ENCODE measurements around the gene COL18A1.

COL18A1 gene

DNA sequence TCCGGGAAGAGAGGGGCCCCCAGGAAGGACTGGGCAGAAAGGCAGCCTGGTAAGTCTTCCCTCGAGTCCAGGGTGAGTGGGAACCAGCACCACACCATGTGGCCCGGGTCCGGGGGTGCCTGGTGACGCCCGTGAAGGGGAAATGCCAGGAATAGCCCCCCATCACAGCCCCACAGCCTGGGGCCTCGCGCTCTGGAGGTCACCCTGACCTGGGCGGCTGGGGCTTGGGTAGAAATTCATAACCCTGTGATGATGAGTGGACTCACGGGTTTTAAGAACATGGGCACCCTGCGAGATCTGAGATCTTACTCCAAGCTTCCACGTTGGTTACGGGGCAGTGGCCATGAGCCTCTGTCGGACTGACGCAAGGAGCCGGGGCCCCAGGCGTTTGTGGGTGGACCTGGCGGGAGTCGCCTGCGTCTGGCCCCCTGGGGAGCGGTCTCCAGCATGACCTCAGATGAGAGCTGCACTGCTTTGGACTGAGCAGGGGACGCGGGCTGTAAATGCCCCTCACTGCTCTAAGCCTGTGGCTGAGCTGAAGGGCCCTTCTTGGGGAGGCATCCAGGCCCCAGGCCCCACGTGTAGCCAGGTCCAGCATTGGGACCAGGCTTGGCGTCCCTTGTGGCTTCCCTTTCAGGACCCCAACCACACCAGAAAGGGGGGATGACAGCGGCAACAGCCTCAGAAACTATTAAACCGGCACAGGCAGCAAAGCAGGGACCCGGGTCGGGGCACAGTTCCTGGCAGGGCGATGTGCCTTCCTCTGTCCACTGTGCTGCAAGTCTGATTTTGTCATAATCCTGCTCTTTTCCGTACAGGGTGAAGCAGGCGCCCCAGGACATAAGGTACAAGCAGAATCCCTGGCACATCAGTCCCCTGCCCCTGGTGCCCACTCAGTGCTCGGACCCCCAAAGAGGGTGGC, 77.3 kb downstream of the COL18A1 start:
- DNase-seq = no peak

DNA sequence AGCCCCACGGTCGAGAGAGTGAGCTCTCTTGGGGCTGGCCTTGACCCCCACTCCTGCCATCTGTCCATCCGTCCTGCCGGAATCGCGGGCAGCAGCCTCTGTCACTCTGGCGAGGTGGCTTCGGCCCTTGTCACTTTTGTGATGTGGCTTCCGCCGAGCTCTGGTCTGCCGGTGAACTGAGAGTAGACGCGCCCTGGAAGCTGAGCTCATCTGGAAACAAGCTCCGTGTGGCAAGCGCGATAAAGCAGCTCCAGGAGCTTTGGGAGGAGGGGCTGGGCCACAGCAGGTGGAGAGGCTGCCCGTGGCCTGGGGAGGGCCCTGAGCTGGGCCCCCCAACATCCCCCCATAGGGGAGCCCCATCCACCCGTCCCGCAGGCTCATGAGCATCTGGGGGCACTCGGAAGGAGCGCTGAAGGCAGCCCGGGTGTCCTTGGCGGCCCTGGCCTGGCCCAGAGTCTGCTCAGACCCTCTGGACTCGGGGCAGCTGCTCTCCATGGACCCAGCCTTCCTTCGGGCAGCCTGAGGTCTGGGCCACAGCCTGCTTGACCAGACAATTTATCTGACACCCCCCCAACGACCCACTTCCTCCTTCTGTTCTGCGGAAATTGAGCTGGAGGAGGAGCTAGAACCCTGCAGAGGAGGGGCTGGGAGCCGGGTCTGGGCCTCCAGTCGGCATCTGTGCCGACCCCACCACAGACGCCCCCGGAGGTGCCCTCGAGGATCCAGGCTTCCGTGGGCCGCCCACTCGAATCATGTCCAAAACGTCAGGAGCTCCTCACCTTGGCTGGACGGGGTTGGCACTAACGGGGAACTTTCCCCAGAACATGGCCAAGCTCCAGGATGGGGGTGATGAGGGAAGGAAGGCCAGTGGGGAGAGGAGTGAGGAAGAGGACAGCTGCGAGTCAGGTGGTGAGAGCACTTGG, 78.2 kb downstream of the COL18A1 start:
- peak; percentile 39 to 41 for DNase-seq

DNA sequence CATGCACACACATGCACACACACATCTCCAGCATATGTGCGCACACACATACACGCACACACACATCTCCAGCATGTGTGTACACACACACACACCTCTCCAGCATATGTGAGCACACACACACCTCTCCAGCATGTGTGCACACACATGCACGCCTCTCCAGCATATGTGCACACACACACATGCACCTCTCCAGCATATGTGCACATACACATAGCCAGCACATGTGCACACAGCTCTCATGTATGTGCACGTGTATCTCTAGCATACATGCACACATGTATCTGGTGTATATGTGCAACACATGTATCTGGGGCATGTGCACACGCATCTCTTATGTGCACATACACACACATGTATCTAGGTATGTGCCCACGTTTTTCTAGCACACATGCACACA, 79.4 kb downstream of the COL18A1 start:
- DNase-seq = no peak

DNA sequence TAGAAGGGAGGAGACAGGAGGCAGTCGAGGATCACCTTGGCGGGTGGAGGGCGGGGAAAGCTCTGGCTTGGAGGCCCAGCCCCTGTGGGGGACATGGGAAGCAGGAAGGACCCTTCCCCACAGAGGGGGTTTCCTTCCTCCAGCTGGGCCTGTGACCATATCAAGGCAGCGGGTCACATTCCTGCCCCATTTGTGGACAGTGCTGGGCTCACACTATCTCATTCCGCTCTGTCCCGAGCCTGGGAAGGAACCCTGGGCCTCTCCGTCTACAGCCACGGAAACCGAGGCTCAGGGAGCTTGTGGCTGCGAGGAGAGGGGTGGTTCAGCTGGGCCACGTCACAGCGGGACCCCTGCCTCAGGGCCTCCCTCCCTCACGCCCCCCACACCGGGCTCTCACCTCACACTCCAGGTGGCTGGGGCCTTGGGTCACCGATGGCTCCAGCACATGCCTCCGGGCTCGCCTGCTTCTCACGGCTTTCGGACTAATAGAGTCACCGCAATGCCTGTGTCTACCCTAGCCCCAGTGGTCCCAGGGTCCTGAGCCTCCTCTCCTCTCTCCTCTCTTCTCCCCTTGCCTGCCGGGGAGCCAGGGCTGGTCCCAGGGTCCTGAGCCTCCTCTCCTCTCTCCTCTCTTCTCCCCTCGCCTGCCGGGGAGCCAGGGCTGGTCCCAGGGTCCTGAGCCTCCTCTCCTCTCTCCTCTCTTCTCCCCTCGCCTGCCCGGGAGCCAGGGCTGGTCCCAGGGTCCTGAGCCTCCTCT, 80.9 kb downstream of the COL18A1 start:
- no peak for DNase-seq

DNA sequence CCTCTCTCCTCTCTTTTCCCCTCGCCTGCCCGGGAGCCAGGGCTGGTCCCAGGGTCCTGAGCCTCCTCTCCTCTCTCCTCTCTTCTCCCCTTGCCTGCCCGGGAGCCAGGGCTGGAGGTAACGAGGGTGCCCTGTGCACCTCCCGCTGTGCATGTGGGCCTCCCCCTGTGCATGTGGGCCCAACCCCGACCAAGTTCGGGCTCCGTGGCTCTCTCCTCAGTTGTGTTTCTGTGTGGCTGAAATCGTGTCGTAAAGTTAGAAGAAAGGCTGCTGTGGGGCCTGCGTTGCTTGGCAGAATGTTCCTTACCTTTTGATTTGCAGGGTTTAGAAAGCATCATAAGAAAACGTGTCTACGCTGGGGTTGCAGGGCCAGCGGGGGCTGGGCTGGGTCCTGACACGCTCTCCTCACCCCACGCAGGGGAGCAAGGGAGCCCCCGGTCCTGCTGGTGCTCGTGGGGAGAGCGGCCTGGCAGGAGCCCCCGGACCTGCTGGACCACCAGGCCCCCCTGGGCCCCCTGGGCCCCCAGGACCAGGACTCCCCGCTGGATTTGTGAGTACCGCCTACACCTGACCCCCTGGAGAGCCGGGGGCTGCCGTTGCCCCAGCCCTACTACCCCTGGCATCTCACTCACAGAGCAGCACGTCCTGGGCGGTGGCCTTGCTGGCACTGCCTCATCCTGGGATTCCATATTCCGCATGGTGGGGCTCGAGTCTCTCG, 81.6 kb downstream of the COL18A1 start:
- no peak for DNase-seq

DNA sequence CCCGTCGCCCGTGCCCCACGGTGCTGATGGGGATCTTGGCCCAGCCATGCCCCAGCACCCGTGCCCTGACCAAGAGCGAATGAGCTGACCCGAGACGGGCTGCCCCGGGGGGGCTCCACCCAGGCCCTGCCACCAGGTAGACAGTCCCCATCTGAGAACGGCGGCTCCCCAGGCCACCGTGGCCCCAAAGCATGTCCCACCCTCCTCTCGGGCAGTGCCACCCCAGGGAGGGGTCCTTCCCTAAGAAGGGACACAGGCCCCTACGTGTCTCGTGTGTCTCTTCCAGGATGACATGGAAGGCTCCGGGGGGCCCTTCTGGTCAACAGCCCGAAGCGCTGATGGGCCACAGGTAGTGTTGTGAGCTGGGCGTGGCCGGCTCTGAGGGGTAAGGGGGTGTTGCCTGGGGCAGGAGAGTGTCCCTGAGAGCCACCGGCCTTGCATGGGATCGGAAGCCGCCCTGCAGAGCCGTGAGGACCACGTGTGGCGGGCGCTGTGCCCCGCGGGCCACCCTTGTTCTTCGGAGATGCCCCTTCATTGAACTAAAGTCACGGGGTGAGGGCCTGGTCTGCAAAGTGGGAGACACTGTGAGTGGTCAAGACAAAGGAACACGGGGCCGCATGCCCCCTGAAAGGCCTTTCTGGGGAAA, 82.3 kb downstream of the COL18A1 start:
- no peak for DNase-seq

DNA sequence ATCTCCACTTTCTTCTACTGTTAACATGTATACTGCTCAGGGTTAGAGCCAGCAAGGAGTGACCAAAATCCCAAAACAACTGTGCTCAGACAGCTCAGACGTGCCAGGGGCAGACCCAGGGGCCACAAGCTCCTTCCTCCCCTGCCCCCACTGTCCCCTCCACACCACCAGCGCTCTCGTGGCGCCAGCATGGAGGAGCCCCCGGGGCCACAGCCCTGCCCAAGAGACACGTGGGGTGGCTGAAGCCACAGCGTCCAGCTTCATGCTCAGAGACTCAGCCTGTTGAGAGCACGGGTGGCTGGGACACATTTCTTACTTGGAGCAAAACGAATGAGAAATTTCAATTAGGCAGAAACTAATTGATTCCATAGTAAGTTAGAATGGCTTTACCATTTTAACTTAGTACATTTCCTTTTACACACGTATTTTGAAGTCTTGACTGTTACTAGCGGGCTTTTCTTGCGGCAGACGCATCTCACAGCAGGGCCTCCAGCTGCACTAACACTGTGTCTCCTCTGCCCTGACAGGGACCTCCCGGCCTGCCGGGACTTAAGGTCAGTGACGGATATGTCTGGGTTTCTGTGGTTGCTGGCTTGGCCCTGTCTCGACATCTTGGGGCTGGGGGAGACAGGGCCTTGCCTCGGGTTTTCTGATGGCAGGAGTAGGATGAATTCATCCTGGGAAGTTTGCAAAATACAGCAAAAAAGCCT, 83.1 kb downstream of the COL18A1 start:
- DNase-seq = no peak

DNA sequence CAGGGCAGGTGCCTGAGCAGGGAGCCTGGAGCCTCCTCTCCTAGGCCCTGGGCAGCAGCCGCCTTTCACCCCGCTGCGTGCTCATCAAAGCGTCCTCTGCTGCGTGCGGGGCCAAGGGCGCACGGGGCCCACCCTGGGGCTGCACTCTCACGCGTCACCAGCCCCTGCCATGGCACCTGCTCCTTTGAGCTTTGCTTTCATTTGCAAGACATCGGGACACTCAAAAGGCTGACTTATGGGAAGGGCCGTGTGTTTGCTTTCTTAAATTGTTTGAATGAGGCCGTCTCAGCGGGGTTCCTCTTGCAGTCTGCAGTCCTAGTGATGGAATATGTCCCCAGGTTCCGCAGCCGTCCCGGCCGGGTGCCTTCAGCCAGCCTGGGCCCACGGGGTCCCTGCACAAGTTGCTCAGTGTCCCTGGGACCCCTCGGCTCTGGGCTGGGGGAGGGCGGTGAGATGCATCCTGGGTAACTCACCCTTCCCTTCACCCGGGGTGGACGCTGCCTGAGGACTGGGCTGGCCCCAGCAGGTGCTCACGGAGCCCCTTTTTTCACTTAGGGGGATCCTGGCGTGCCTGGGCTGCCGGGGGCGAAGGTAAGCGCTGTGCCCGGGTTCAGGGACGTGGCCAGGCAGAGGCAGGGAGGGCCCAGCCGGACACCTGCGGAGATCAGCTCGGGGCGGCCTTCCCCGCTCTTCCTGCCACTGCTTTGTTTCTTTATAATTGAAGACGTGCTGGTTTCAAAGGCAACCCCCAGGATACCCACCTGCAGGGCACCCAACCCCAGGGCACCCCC, 84.2 kb downstream of the COL18A1 start:
- DNase-seq = no peak

DNA sequence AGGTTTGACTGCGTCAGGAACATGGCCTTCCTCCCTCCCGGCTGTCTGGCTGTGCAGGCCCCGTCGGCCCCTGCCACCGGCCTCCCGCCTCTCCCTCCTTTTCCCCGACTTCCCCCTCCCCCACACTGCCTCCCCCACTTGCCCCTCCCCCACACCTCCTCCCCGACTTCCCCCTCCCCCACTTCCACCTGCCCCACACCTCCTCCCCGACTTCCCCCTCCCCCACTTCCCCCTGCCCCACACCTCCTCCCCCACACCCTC, 84.7 kb downstream of the COL18A1 start:
- no peak for DNase-seq

DNA sequence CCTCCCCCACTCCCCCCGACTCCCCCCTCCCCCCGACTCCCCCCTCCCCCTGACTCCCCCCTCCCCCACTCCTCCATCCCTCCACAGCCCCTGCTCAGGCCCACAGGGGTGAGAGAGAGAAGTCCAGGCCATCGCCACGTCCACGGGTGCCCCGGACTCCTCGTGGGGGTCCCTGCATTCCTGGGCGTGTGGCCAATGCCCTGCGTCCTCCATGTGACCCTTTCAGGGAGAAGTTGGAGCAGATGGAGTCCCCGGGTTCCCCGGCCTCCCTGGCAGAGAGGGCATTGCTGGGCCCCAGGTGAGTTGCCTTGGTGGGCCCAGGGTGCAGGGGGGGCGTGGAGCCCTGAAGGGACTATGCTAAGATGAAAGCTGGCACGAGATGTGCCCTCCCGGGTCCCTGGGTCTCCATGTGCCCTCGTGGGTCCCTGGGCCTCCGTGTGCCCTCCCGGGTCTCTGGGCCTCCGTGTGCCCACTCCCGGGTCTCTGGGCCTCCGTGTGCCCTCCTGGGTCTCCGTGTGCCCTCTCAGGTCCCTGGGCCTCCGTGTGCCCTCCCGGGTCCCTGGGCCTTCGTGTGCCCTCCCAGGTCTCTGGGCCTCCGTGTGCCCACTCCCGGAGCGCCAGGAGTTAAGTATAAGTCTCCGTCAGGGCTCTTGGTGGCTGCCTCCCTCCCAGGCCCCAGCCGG, 85.2 kb downstream of the COL18A1 start:
- no peak for DNase-seq

DNA sequence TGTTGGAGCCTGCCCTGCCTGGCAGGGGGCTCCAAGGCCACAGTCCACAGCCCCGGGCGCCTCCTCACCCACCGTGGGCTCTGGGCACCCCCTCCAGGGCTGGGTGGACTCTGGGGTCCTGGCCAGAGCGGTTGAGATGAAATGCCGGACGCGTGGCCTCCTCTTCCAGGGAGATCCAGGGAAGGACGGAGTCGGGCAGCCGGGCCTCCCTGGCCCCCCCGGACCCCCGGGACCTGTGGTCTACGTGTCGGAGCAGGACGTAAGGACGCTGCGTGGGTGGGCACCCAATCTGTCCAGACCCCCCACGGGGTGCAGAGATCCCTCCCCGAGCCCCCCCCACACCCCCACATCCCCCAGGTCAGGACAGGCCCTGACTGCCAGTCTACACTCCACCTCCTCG, 86.1 kb downstream of the COL18A1 start:
- no peak for DNase-seq

DNA sequence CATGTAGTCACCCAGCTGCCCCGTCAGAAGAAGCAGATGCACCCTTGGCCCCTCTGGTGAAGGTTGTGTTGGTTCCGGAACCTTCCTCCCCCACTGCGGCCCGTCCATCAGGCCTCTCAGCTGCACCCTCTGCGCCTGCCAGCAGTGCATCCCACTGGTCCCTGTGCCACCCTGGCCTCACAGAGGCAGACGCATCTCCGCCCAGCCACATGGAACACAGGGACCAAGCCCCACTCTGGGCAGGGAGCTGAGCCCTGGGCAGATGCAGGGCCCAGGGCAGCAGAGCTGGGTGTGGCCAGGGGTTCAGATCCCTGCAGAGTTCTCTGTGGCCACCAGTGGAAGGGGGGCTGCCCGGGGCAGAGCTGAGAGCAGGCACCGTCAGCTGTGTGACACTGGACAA, 86.7 kb downstream of the COL18A1 start:
- DNase-seq = no peak

DNA sequence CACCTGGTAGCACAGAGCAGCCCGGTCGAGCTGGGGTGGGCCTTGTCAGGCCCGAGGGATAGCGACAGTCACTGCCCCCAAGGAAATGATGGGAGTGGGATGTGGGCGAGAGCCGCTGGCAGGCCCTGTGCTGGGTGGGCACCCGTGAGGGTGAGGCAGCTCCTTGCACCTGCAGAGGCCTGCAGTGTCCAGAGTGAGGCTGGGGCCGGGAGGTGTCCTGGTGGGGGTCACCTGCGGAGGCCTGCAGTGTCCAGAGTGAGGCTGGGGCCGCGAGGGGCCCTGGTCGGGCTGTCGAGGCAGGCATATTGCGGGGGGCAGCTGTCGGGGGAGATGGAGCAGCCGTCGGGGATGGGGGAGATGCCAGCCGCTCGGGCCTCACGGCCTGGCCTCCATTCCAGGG, 87.8 kb downstream of the COL18A1 start:
- DNase-seq = no peak

DNA sequence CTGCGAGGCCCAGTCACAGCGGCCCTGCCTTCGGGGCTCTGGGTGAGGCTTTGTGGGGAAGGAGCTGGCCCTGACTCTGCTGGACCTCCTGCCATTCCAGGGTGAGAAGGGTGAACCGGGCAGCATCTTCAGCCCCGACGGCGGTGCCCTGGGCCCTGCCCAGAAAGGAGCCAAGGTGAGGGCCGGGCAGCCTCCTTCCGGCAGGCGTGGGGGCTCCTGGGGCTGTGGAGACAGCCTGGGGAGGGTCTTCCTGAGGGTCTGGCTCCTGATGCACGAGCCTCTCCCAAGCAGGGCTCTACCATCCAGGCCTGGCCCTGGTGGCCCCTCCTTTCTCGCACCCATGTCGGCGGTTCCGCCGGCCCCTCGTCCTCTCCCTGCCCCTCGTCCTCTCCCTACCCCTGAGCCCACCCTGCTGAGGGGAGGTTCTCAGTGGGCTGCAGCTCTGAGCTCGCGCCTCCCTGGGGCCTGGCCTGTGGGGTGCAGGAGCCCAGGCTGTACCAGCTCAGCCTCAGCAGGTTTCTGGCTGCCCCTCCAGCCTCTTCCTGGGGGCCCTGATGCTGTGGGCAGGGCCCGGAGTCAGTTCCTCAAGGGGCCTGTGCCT, 88.5 kb downstream of the COL18A1 start:
- DNase-seq = no peak

DNA sequence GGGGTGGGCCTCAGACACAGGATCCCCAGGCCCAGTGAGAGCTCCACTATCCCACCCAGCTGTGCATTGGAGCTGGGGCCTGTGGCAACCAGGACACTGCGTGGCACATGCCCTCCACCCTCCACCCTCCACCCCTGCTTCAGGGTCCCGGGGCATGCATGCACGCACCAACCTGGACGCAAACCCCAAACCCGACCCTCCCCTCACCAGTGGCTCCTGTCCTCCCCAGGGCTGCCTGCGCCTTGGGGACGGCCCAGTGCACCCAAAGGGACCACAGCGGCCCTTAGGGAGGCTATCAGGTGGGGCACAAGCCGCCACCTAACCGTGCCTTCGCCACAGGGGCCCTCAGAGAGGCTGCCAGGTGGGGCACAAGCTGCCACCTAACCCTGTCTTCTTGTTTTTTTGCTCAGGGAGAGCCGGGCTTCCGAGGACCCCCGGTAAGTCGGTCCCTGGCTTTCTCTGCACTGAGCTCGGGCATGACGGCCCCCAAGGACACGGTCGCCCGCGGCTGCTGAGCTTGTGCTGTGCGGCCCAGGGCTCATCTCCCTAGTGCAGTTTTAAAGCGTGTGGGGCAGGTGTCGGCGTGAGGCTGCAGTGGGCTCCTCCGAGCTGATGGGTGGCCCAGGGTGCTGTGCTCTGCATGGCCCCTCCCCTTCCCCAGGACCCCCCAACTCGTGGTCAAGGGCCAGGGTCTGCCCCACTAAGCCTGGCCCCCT, 89.3 kb downstream of the COL18A1 start:
- no peak for DNase-seq

DNA sequence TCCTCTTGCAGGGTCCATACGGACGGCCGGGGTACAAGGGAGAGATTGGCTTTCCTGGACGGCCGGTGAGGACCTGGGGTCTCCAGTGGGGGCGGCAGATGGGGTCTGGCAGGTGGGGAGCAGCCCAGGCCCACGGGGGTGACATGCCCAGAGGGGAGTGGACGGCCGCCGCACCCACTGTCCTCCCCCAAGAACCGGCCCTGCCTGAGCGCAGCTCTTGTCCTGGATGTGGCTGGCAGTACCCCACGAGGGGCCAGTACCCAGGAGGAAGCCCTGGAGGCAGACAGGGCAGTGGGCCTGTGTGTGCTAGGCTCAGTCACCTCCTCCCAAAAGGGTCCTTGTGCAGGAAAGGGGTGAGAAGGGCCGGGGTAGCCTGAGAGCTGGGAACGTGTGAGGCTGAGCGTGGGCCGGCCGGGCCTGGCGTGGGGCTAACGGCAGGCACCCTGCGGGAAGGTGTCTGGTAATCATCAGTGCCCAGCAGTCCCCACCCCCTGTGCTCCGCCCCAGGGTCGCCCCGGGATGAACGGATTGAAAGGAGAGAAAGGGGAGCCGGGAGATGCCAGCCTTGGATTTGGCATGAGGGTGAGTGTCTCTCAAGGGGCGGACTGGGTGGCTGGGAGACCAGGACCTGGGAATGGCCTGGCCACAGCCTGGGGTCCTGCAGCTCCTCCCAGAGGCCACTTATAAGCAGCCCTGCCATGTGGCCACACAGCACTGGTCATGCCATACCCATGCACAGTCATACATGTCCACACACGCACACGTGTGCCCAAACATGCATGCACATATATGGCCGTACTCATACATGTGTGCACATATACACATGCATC, 90.1 kb downstream of the COL18A1 start:
- DNase-seq = no peak

DNA sequence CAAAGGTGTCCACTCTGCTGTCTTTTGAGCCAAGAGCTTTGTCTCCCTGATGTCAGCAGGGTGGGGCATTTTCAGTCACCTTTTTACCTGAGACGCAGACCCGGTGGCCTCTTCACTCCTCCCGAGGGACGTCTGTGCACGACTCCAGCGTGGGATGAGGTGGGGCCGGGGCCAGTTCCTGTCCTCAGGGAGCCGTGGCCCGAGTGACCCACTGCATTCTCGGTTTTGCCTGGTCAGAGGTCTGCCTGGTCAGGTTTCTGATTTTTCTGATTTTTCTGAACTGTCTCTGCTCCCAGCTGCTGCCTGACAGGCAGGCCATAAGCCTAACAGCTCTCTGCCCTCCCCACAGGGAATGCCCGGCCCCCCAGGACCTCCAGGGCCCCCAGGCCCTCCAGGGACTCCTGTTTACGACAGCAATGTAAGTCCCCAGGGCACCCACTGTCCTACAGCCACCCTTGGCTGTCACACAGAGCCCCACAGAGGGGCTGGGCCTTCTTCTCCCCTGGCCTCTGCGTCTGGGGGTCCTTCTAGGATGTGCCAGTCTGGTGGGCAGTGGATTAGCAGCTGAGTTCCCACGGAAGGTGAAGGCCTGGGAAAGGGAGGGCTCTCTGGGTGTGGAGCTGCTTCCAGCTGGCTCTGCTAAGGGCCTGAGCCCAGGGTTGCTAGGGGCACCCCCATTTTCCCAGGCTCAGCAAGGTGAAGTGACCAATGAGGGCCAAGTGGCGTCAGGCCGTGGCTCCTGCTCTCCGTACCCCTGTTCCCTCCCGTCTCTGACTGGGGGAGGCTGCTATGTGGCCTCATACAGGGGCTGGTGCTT, 91.4 kb downstream of the COL18A1 start:
- DNase-seq = no peak
